GM23248 (cell line): ENCODE data around the gene TGFBR1. TPM values are rescaled to one million over a fixed set of nuclear protein-coding genes. Genes with fewer than 3 reads are reported as not detected.

Experiments
- DNase-seq: peaks from one replicate; pipeline ENCODE4 v3.0.0-alpha.2; 2015
- H2AFZ ChIP-seq: fragments of 200-600 bp; sonication (generic); 2 replicates; pipeline ENCODE4 v1.6.1; 2016; ENCODE audit warnings: antibody characterized with exemption
- H3F3A ChIP-seq: fragments of 200-600 bp; sonication (generic); 2 replicates; pipeline ENCODE4 v1.6.1; 2016; ENCODE audit warnings: mild to moderate bottlenecking, antibody characterized with exemption, mixed run types; ENCODE audit not compliant: insufficient read depth
- H3K27ac ChIP-seq: fragments of 200-600 bp; sonication (generic); 2 replicates; pipeline ENCODE4 v1.5.1; 2016; ENCODE audit warnings: mild to moderate bottlenecking
- H3K27me3 ChIP-seq: fragments of 200-600 bp; sonication (generic); replicated peaks from 2 replicates; pipeline ENCODE4 v1.6.1; 2016; ENCODE audit warnings: mild to moderate bottlenecking; ENCODE audit not compliant: insufficient read depth
- H3K36me3 ChIP-seq: fragments of 200-600 bp; sonication (generic); 2 replicates; pipeline ENCODE4 v1.6.1; 2016; ENCODE audit warnings: low read depth, mild to moderate bottlenecking
- H3K4me1 ChIP-seq: fragments of 200-600 bp; sonication (generic); 2 replicates; pipeline ENCODE4 v1.6.1; 2016; ENCODE audit warnings: mild to moderate bottlenecking; ENCODE audit not compliant: insufficient read depth
- H3K4me2 ChIP-seq: fragments of 200-600 bp; sonication (generic); one replicate; pipeline ENCODE4 v1.6.1; 2016; ENCODE audit warnings: mild to moderate bottlenecking; ENCODE audit not compliant: unreplicated experiment
- H3K4me3 ChIP-seq: fragments of 200-600 bp; sonication (generic); 2 replicates; pipeline ENCODE4 v1.5.1; 2016; ENCODE audit warnings: mild to moderate bottlenecking
- H3K79me2 ChIP-seq: fragments of 200-600 bp; sonication (generic); 2 replicates; pipeline ENCODE4 v1.6.1; 2016; ENCODE audit warnings: mild to moderate bottlenecking; ENCODE audit not compliant: insufficient read depth
- H3K9ac ChIP-seq: fragments of 200-600 bp; sonication (generic); 2 replicates; pipeline ENCODE4 v1.6.1; 2016; ENCODE audit warnings: mild to moderate bottlenecking
- H3K9me2 ChIP-seq: fragments of 200-600 bp; sonication (generic); 2 replicates; pipeline ENCODE4 v1.6.1; 2016; ENCODE audit warnings: mixed run types, mild to moderate bottlenecking, moderate library complexity; ENCODE audit not compliant: insufficient read depth
- H3K9me3 ChIP-seq: fragments of 200-600 bp; sonication (generic); one replicate; pipeline ENCODE4 v1.6.1; 2017; ENCODE audit warnings: low read depth
- H4K20me1 ChIP-seq: fragments of 200-600 bp; sonication (generic); 2 replicates; pipeline ENCODE4 v1.6.0; 2016; ENCODE audit not compliant: insufficient read depth
- EZH2 ChIP-seq: fragments of 200-600 bp; sonication (generic); IDR thresholded peaks from 2 replicates; pipeline ENCODE4 v1.6.1; 2018; ENCODE audit warnings: antibody characterized with exemption, mild to moderate bottlenecking; ENCODE audit not compliant: insufficient read depth, poor library complexity, severe bottlenecking
- EZH2phosphoT487 ChIP-seq: fragments of 200-600 bp; sonication (generic); IDR thresholded peaks from 2 replicates; pipeline ENCODE4 v1.6.1; 2018; ENCODE audit warnings: antibody characterized with exemption, moderate library complexity, mild to moderate bottlenecking, low read depth; ENCODE audit not compliant: insufficient read depth
- WGBS, 2 experiments: methylation state at CpG; one replicate each; pipeline ENCODE4 v1.1.6; 2015 to 2017; ENCODE audit warnings: low lambda C conversion rate in 2 of 2, low coverage in 1 of 2; ENCODE audit errors: missing lambda C conversion rate in 2 of 2; 5-methylcytosine and 5-hydroxymethylcytosine counted together
- in situ Hi-C: fragments of 300-500 bp; cut with MboI; formaldehyde crosslinking; loops from 2 replicates; pipeline ENCODE4 v1.15.0; 2020
- polyA plus RNA-seq: library from polyadenylated mRNA; unstranded; fragments of >200 nt; fragmentation: Nextera tagmentation; extraction: Ambion mirVana; gene quantifications from 2 replicates; pipeline ENCODE4 v1.2.1, GENCODE V29; 2016
- total RNA-seq: library from RNA; depleted of rRNA; stranded (reverse); fragments of >200 nt; shearing (Covaris generic); gene quantifications from 2 replicates; pipeline ENCODE4 v1.2.3, GENCODE V29; 2014

TGFBR1 gene
- total and polyA plus RNA-seq, 2 experiments from 2014 or later, result 46.3 to 73.9 TPM

GRCh38 chr9:99167694-99168093 lies 62.8 kb downstream of the TGFBR1 start:
- Histone ChIP-seq H3K9me3 (no peaks in the 10 kb centered on the region), H3K4me3 (no peak overlapping the region), H4K20me1 (no peaks in the 10 kb centered on the region), H3K27ac (no peak overlapping the region), H3K79me2 (no peaks in the 10 kb centered on the region), H3F3A (0 out of 2 replicates have a peak, but pooled peaks cover 5% of the 10 kb centered on the region), H3K4me2 (no peak overlapping the region), H2AFZ (no peak overlapping the region), H3K9me2 (no peaks in the 10 kb centered on the region), H3K4me1 (no peaks in the 10 kb centered on the region), H3K36me3 (no peaks in the 10 kb centered on the region), H3K9ac (no peak overlapping the region), H3K27me3 (peaks cover 6% of the 10 kb centered on the region; the same call in 1 of the 2 replicates)
- in situ Hi-C loops, result no loop called here
- no peak for TF ChIP-seq EZH2phosphoT487
- TF ChIP-seq EZH2, result no peak
- DNase-seq, result no peak
- WGBS, 2 experiments, result 68 to 80% methylated on average over 3 of the region's 3 CpGs

GRCh38 chr9:99169086-99169485 lies 64.2 kb downstream of the TGFBR1 start:
- Histone ChIP-seq H3K9me2 (no peaks in the 10 kb centered on the region), H3F3A (0 out of 2 replicates have a peak, but pooled peaks cover 5% of the 10 kb centered on the region), H3K27ac (no peak overlapping the region), H3K4me3 (no peak overlapping the region), H3K27me3 (peaks cover 6% of the 10 kb centered on the region; the same call in 1 of the 2 replicates), H3K79me2 (no peaks in the 10 kb centered on the region), H3K36me3 (no peaks in the 10 kb centered on the region), H3K4me1 (no peaks in the 10 kb centered on the region), H3K9ac (no peak overlapping the region), H2AFZ (no peak overlapping the region), H4K20me1 (no peaks in the 10 kb centered on the region), H3K9me3 (no peaks in the 10 kb centered on the region), H3K4me2 (no peak overlapping the region)
- in situ Hi-C loops, result no loop called here
- TF ChIP-seq EZH2phosphoT487, result no peak
- TF ChIP-seq EZH2, result no peak
- DNase-seq, result no peak
- 82 to 88% methylated on average over 2 of the region's 2 CpGs for WGBS, 2 experiments

GRCh38 chr9:99169982-99170761 lies 65.3 kb downstream of the TGFBR1 start:
- Histone ChIP-seq H3K36me3 (no peaks in the 10 kb centered on the region), H3K9me3 (no peaks in the 10 kb centered on the region), H3F3A (no peaks in the 10 kb centered on the region), H3K4me2 (no peak overlapping the region), H3K27ac (no peak overlapping the region), H3K9me2 (no peaks in the 10 kb centered on the region), H3K9ac (no peak overlapping the region), H4K20me1 (no peaks in the 10 kb centered on the region), H2AFZ (no peak overlapping the region), H3K4me1 (no peaks in the 10 kb centered on the region), H3K27me3 (peaks cover 6% of the 10 kb centered on the region; the same call in 1 of the 2 replicates), H3K4me3 (no peak overlapping the region), H3K79me2 (no peaks in the 10 kb centered on the region)
- in situ Hi-C loops, result no loop called here
- no peak for DNase-seq
- TF ChIP-seq EZH2phosphoT487, result no peak
- TF ChIP-seq EZH2, result no peak
- WGBS, 2 experiments, result 43 to 51% methylated on average over 9 to 10 of the region's 10 CpGs

- H3K27ac ChIP-seq, result no peak overlapping the region
- in situ Hi-C loops, result no loop called here
- TF ChIP-seq EZH2, result no peak
- no peak for TF ChIP-seq EZH2phosphoT487
- DNase-seq, result no peak
- H3K79me2 ChIP-seq, result no peaks in the 10 kb centered on the region
- H2AFZ ChIP-seq, result no peak overlapping the region
- H3K9me3 ChIP-seq, result no peaks in the 10 kb centered on the region
- H3K9ac ChIP-seq, result no peak overlapping the region
- peaks cover 6% of the 10 kb centered on the region; the same call in 1 of the 2 replicates for H3K27me3 ChIP-seq
- no peaks in the 10 kb centered on the region for H3K4me1 ChIP-seq
- WGBS, 2 experiments, result 76 to 78% methylated on average over 15 of the region's 15 CpGs
- H3K9me2 ChIP-seq, result no peaks in the 10 kb centered on the region
- no peak overlapping the region for H3K4me3 ChIP-seq
- H3K36me3 ChIP-seq, result no peaks in the 10 kb centered on the region
- H3K4me2 ChIP-seq, result no peak overlapping the region
- no peaks in the 10 kb centered on the region for H3F3A ChIP-seq
- H4K20me1 ChIP-seq, result no peaks in the 10 kb centered on the region
Measured at GRCh38 chr9:99171225-99172123, 66.6 kb downstream of the TGFBR1 start.
